Gastrocnemius medialis (tissue), 4 donors: ENCODE measurements around the gene SMNDC1. TPM values are rescaled to one million over a fixed set of nuclear protein-coding genes. Genes with fewer than 3 reads are reported as not detected.

Experiments
- ATAC-seq, 2 donors: fragments of 150-250 bp; one replicate each; pipeline ENCODE4 v1.9.1; 2016
- DNase-seq, 2 donors: peaks; one replicate each; pipeline ENCODE4 v3.0.0-alpha.2; 2019
- H3K27ac ChIP-seq, 4 donors: fragments of 200-600 bp; sonication (generic); 1 replicate in 1 of 4; 2 replicates in 3 of 4; pipeline ENCODE4 v1.5.1; 2016 to 2018; ENCODE audit warnings: mild to moderate bottlenecking in 2 of 4, moderate library complexity in 1 of 4
- H3K27me3 ChIP-seq, 3 donors: fragments of 200-600 bp; sonication (generic) in 2 of 3; 1 replicate in 1 of 3; 2 replicates in 2 of 3; pipeline versions ENCODE4 v1.5.1 to v1.6.0; 2016 to 2019; ENCODE audit warnings: mild to moderate bottlenecking in 1 of 3, moderate library complexity in 1 of 3
- H3K36me3 ChIP-seq, 2 donors: fragments of 200-600 bp; sonication (generic) in 1 of 2; one replicate each; pipeline ENCODE4 v1.5.1; 2017 to 2018
- H3K4me1 ChIP-seq, 2 donors: fragments of 200-600 bp; sonication (generic) in 1 of 2; one replicate each; pipeline ENCODE4 v1.5.1; 2016 to 2017; ENCODE audit warnings: mild to moderate bottlenecking in 2 of 2
- H3K4me3 ChIP-seq, 4 donors: fragments of 200-600 bp; sonication (generic) in 3 of 4; 1 replicate in 1 of 4; 2 replicates in 3 of 4; pipeline ENCODE4 v1.5.1; 2016 to 2019; ENCODE audit warnings: mild to moderate bottlenecking in 2 of 4
- H3K9me3 ChIP-seq, 3 donors: fragments of 200-600 bp; sonication (generic) in 2 of 3; 1 replicate in 1 of 3; 2 replicates in 2 of 3; pipeline ENCODE4 v1.5.1; 2016 to 2019
- POLR2A ChIP-seq, 2 donors: fragments of 450-650 bp; IDR thresholded peaks; one replicate each; pipeline ENCODE4 v1.6.1; 2017; ENCODE audit warnings: antibody characterized with exemption in 2 of 2, mild to moderate bottlenecking in 2 of 2, moderate library complexity in 2 of 2
- in situ Hi-C, 4 donors: fragments of 200-750 bp; cut with MboI; loops; one replicate each; pipeline versions ENCODE4 v1.15.0 to v1.8.0; 2017; ENCODE audit warnings: low sequenced_read_pairs in 4 of 4
- intact Hi-C: fragments of 100-400 bp; cut with DNase I; formaldehyde crosslinking; loops from one replicate; pipeline ENCODE4 v1.15.1; 2023; ENCODE audit warnings: low total_unique reads
- total RNA-seq, 4 donors: library from RNA; depleted of rRNA; stranded (reverse); fragments of >200 nt; gene quantifications; one replicate each; pipeline versions ENCODE4 v1.1.0 to v1.2.3, GENCODE V29; 2016
- TF ChIP-seq, protein P1 (sequence below), 5 experiments: fragments of 450-650 bp in 3 of 5; fragments of 200-600 bp in 2 of 5; sonication (generic) in 2 of 5; IDR thresholded peaks in 4 of 5; conservative IDR thresholded peaks in 1 of 5; 1 replicate in 4 of 5; 2 replicates in 1 of 5; pipeline ENCODE4 v1.5.1; 2016 to 2019; ENCODE audit warnings: antibody characterized with exemption in 5 of 5, mild to moderate bottlenecking in 3 of 5, moderate library complexity in 3 of 5

Gene SMNDC1
- total RNA-seq, 4 donors from 2014 or later = 7.3 to 23.9 (median 10.0) TPM

DNA sequence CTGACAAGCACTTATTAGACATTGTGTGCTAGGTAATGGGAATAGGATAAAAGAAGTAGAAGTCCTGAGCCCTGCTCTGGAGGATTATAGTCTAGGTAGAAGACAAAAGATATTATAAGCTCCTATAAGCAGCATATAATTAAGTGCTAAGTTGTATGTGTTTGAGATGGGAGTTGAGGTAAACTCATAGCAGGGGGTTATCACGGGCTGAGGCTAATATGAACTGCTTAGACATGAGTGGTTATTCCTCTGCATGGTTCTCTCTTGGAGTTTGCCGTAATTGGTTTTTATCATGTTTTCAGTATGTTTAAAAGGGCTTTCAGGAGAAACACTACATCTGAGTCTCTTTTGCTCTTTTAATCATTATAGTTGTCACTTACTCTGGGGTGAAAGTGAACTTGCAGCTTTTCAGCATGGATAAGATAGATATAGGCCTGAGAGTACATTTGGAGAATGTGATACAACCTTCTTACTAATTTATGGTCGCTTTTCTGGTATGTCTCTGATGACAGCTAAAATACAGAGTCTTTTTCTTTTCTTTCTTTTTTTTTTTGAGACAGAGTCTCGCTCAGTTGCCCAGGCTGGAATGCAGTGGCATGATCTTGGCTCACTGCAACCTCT is 39.0 kb downstream of the SMNDC1 start:
- Histone ChIP-seq H3K27ac (peak overlapping the region in 1 of 4 donors; percentile 3), H3K9me3 (no peaks in the 10 kb centered on the region), H3K4me3 (no peak overlapping the region), H3K4me1 (peaks cover 58 to 74% of the 10 kb centered on the region in 2 donors), H3K36me3 (no peaks in the 10 kb centered on the region), H3K27me3 (no peaks in the 10 kb centered on the region)
- no peak for TF ChIP-seq POLR2A (IDR thresholded peaks at IDR 0.05)
- TF ChIP-seq, protein P1, sequence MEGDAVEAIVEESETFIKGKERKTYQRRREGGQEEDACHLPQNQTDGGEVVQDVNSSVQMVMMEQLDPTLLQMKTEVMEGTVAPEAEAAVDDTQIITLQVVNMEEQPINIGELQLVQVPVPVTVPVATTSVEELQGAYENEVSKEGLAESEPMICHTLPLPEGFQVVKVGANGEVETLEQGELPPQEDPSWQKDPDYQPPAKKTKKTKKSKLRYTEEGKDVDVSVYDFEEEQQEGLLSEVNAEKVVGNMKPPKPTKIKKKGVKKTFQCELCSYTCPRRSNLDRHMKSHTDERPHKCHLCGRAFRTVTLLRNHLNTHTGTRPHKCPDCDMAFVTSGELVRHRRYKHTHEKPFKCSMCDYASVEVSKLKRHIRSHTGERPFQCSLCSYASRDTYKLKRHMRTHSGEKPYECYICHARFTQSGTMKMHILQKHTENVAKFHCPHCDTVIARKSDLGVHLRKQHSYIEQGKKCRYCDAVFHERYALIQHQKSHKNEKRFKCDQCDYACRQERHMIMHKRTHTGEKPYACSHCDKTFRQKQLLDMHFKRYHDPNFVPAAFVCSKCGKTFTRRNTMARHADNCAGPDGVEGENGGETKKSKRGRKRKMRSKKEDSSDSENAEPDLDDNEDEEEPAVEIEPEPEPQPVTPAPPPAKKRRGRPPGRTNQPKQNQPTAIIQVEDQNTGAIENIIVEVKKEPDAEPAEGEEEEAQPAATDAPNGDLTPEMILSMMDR (IDR thresholded peaks at IDR 0.05 in 4 of 5, conservative IDR thresholded peaks at IDR 0.05 in 1 of 5) = no peak
- in situ Hi-C loops = no loop called here
- no peak for ATAC-seq
- no peak for DNase-seq
- intact Hi-C loops = no loop called here

DNA sequence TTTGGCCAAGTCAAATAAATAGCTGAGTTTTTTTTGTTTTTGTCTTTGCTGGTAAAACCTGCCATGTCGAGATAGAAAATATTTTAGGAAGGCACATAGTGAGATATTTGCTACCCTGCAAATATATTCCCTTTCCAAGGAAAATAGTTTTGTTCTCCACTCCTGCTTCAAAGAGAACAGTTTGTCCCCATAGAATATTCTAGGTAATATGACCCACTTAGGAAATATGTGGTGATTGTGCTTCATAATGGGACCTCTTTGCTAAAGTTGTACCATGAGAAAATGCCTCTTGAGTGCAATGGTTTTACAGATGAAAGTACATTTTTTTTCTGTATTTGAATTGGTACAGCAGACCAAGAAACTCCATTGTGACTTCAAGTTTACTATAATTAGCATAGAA is 41.6 kb downstream of the SMNDC1 start:
- Histone ChIP-seq H3K4me1 (peaks cover 34 to 59% of the 10 kb centered on the region in 2 donors), H3K27ac (peak overlapping the region; percentile 42 to 55 (median 44)), H3K9me3 (no peaks in the 10 kb centered on the region), H3K27me3 (no peaks in the 10 kb centered on the region), H3K36me3 (no peaks in the 10 kb centered on the region), H3K4me3 (no peak overlapping the region)
- intact Hi-C loops = no loop called here
- TF ChIP-seq, protein P1 (IDR thresholded peaks at IDR 0.05 in 4 of 5, conservative IDR thresholded peaks at IDR 0.05 in 1 of 5) = no peak
- TF ChIP-seq POLR2A (IDR thresholded peaks at IDR 0.05) = no peak
- DNase-seq (no peak), ATAC-seq (peak in 1 of 2 donors; percentile 78)
- in situ Hi-C loops = no loop called here

DNA sequence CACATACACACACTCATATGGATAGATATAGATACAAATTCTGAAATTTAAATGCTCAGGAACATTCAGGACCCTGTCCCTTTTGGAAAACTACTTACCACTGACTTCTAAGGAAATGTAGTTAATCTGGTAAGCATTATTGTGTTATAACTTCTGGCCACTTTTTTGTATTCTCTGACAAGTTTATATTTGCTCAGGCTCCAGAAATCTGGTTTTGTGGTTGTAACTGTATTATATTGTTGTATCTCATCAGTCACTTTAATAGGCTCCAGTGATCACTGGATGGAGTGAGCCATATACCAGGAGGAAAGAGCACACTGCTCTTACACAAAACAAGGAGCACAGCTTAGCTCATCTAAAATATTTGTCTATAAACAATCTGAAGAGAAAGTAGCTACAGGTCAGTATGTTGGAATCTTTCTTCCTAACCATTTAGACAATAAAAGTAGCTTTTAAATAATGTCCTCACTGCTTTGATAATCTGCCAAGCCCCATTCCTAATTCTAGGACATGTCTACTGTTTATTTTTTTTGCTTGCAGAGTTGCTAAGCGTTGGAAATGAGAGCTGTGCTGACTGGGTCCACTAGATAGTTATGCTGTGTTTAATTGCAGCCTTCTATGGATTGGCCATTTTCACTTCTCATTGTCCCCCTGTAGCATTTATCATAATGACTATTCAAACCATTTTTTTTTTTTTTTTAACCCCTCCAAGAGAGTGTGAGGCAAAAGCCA is 43.8 kb downstream of the SMNDC1 start:
- Histone ChIP-seq H3K4me3 (no peak overlapping the region), H3K27me3 (no peaks in the 10 kb centered on the region), H3K4me1 (peaks cover 23 to 42% of the 10 kb centered on the region in 2 donors), H3K36me3 (no peaks in the 10 kb centered on the region), H3K27ac (peak overlapping the region; percentile 15 to 45 (median 37)), H3K9me3 (no peaks in the 10 kb centered on the region)
- no peak for TF ChIP-seq POLR2A (IDR thresholded peaks at IDR 0.05)
- TF ChIP-seq, protein P1 (IDR thresholded peaks at IDR 0.05 in 4 of 5, conservative IDR thresholded peaks at IDR 0.05 in 1 of 5) = no peak
- intact Hi-C loops = no loop called here
- no peak for DNase-seq
- peak in 1 of 2 donors; percentile 33 for ATAC-seq
- in situ Hi-C loops = no loop called here

DNA sequence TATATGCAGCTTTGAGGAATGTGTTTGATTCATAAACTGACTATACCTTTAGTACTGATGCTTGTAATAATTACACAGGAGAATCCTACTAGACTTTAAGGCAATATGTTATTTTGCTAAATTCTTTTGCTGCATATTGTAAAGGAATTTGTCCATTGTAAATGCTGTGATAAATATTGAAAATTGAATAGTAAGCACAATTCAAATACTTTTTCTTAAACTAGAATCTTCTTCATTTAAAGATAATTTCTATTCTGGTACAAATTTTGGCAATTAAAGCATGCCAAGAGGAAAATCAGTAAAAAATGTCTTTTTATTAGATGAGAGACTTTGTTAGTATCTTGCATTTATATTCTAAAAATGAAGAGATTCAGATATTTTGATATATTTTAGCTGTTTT is 45.4 kb downstream of the SMNDC1 start:
- intact Hi-C loops = no loop called here
- no peak for DNase-seq

More for the DNA sequence above, 45.4 kb downstream of the SMNDC1 start:
- Histone ChIP-seq H3K27me3 (no peaks in the 10 kb centered on the region), H3K27ac (no peak overlapping the region), H3K4me3 (no peak overlapping the region), H3K36me3 (no peaks in the 10 kb centered on the region), H3K9me3 (no peaks in the 10 kb centered on the region), H3K4me1 (peaks cover 23 to 42% of the 10 kb centered on the region in 2 donors)
- in situ Hi-C loops = no loop called here
- ATAC-seq = no peak
- no peak for TF ChIP-seq POLR2A (IDR thresholded peaks at IDR 0.05)
- TF ChIP-seq, protein P1 (IDR thresholded peaks at IDR 0.05 in 4 of 5, conservative IDR thresholded peaks at IDR 0.05 in 1 of 5) = no peak
